Hepatic stellate cell (primary cell): ENCODE measurements around the gene METTL22.

ENCODE experiments used
- DNase-seq: peaks from one replicate; pipeline ENCODE4 v3.0.0; 2011; ENCODE audit warnings: low spot score

The METTL22 gene

GRCh38 chr16:8668113-8668512, 46.6 kb downstream of the METTL22 start:
- DNase-seq = no peak

DNA sequence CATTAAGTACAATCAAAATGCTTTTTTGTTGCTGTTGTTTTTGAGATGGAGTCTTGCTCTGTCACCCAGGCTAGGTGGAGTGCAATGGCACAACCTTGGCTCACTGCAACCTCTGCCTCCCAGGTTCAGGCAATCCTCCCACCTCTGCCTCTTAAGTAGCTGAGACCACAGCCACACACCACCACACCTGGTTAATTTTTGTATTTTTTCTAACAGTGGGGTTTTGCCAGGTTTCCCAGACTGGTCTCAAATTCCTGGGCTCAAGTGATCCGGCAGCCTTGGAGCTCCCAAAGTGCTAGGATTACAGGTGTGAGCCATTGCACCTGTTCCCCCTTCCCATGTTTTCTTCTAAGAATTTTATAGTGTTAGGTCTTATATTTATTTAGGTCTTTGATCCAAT, 48.0 kb downstream of the METTL22 start:
- no peak for DNase-seq

DNA sequence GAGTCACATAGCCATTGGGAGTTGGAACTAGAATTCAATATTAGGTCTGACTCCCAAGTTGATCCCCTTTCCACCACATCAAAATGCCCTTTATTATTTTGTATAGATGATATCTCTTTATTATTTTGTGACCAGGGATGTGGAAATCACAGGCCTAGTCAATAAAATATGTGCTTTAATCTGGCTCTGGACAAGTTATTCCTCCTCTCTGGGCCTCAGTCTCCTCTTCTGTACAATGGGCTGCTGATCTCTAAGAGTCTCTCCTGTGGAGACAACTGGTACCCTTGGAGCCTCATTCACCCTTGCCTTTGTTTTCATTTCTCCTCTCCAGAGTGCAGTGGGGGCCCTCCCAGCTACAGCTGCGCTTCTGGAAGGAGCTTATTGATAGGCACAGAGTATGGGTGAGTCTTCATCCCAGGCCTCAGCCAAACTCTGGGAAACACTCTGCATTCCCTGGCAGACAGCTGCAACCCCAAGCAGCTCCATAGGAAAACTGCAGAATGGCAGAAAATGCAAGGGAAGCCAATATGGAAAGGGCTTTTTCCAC, 48.6 kb downstream of the METTL22 start:
- DNase-seq = no peak

DNA sequence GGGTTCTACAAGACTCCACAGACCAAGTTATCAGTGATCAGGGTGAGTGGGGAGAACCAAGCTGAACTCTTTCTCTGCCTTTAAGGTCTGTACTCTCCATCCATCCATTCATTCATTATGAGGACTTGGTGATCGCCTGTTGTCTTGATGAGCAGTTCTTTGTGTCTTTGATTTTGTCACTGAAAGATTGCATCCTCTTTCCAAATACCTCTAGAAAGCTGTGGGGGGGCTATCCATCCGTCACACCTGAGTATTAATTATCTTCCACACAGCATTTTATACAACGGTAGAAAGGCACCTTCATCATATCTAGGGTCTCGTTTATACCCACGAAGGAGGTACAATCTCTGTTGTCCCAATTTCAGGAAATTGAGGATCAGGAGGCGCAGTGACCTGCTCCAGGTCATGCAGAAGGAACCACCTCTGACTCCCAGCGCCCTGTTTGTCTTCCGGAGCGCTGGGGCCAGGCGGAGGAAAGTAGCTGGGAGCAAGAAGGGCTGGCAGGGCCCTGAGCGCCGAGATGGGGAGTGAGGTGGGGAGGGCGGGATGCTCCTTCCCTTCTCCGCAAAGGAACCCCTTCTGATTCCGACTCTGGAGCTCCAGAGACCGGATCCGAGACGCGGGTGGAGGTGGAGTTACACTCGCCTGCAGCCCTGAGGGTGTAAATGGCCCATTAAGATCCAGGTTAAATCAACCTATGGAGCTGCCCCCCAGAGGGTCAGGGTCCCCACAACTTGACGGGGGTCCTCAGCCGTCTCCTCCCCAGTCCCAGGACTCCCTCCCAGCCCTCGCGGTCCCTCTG, 52.3 kb downstream of the METTL22 start:
- no peak for DNase-seq

DNA sequence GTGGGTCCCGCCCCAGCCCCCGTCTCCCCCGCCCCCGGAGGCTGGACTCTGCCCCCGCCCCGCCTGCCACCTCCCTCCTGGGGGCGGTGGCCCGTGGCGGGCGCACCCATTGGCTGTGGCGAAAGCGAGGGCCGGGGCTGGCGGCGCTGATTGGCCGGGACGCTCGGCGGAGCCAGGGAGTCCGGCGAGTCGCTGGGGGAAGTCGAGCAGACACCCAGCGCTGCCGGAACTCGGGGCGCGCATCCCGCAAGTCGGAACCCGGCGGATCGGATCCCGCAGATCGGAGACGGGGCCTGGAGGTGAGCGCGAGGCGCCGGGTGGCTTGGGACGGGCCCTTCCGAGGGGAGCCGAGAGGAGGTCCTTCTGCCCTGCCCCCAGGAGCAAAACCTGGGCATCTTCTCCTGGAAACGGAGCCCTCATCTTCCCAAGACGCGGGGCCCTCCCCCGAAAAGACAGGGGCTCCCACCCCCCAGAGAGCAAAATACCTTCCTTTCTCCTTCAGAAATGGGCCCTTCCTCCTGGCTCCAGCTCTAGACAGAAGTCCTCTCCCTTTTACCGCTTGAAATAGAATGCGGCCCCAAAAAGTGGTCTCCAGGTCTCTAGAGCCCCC, 53.0 kb downstream of the METTL22 start, which contains the start of gene ABAT:
ABAT (plus strand) TSS at position 205 of the 610 bp plus-strand sequence. CDS start 61,123 bp downstream, outside the sequence.
- DNase-seq = peak; percentile 95

GRCh38 chr16:8675183-8676159, 54.0 kb downstream of the METTL22 start:
- DNase-seq = no peak

DNA sequence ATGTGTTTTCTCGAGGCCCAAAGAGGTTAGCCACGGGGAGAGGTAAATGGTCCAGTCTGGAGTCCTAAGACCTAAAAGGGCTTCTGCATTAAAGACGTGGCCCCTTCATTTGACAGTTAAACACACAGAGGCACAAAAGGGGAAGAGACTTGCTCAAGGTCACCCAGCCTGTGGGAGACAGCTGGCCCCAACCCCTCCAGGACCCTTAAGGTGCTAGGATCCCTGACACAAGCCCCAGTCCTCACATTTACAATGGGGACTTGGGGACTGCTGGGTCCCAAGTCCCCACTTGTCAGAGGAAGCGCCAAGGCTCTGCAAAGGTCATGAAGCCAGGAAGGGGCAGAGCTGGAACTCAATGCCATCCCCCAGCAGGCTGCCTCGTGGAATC, 54.7 kb downstream of the METTL22 start:
- no peak for DNase-seq

- DNase-seq = no peak
Observed at GRCh38 chr16:8676737-8677375, 55.4 kb downstream of the METTL22 start.

- no peak for DNase-seq
Observed at GRCh38 chr16:8677481-8677880, 56.0 kb downstream of the METTL22 start.

- peak; percentile 39 for DNase-seq
Observed at GRCh38 chr16:8678068-8678927, 56.8 kb downstream of the METTL22 start.

DNA sequence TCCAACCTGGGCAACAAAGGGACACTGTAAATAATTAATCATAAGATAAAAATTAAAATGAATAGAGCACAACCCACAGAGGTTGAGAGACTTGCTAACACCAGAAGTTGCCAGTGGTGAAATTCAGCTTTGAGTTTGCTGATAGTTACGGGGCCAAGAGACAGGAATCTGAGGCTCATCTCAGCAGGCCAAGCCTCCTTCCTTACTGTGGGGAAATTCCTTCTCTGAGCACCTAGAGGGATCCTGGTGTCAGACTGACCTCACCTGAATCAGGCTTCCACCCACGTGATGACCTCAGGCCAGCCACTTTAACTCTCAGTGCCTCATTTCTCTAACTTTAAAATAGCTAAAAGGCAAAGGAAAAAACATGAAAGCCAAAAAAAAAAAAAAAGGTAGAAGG, 57.7 kb downstream of the METTL22 start:
- no peak for DNase-seq

- no peak for DNase-seq
Observed at GRCh38 chr16:8682551-8683259, 61.2 kb downstream of the METTL22 start.

- no peak for DNase-seq
Observed at GRCh38 chr16:8683640-8684039, 62.1 kb downstream of the METTL22 start.

DNA sequence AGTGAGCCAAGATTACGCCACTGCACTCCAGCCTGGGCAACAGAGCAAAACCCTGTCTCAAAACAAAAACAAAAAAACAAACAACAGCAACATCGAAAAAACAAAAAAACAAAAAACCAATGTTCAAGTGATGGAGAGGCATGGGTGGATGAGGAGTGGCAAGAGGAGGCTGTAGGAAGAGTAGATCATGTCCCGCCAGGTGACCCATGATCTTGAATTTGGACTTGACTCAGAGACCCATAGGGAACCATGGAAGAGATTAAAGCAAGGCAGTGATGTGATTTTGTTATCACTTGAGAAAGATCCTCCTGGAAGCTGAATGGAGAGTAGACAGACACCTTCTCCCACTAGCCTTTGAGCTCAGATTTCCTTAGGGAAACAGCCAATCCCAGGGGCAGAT, 64.1 kb downstream of the METTL22 start:
- no peak for DNase-seq

DNA sequence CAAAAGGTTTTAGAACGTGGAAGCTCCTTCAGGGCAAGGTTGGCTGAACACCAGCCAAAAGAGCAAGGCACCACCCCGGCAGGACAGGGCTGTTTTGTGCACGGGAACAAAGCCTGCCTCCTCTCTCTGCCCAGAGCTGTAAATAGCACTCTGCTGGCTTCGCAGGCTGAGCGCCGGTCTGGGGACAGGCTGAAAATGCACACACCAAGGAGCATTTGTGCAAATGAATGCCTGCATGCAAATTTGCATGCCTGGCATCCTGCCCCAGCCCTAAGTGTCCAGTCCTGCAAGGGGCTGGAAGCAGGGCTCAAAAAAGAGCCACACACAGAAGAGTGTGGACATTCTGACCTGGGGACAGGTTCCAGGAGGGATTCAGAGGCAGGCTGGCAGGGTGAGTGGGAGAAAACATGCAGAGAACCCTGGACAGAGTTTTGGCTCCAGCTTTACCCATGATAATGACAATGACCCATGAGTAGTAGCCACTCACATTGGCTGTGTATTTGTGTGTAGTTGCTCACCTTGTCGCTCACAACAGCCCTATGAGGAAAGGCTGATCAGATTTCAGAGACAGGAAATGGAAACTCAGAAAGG, 64.6 kb downstream of the METTL22 start:
- DNase-seq = no peak

GRCh38 chr16:8686879-8687278, 65.4 kb downstream of the METTL22 start:
- no peak for DNase-seq

- DNase-seq = no peak
Observed at GRCh38 chr16:8689686-8690085, 68.2 kb downstream of the METTL22 start.

DNA sequence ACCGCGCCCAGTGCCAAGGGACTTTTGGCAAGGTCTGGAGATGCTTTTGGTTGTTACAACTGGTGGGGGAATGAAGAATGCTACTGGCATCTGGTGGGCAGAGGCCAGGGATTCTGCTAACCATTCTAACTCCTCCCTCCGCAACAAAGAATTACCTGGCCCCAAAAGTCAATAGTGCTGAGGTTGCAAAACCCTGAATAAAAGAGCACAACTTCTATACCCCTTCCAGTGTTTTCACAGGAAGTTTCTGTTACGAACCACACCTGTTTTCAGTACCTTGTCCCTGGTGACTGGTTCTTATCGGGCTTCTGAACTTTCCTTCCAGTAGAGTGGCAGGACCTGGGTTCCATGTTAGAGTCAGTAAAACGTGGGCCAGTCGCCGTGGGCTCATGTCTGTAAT, 70.2 kb downstream of the METTL22 start:
- DNase-seq = no peak
